HCT116 (cell line): ENCODE results near the gene OR4S2. TPM values are rescaled to one million over a fixed set of nuclear protein-coding genes. Genes with fewer than 3 reads are reported as not detected.

Experiments used
- ATAC-seq: fragments of 200-7000 bp; cut with Tn5 transposase; 2 replicates; pipeline ENCODE4 v1.9.1; 2020; ENCODE audit warnings: mild to moderate bottlenecking, moderate library complexity
- BruUV-seq: library from RNA; stranded (reverse); fragments of 400-500 nt; replicated peaks from 2 replicates; lab custom pipeline; 2021; lab: Mats Ljungman, UMichigan
- CTCF ChIA-PET: fragments of 300-600 bp; sonication (Branson Sonifier 250); formaldehyde crosslinking; loops from one replicate; lab custom pipeline; 2021; ENCODE audit warnings: antibody characterized with exemption; lab: Charles Lee
- POLR2A ChIA-PET: fragments of 300-600, 350-600 bp; sonication (Branson Sonifier 250); formaldehyde crosslinking; loops from one replicate; lab custom pipeline; 2021; ENCODE audit warnings: antibody characterized with exemption; lab: Charles Lee
- RAD21 ChIA-PET, 2 experiments: fragments of 300-600 bp; sonication (Branson Sonifier 250); formaldehyde crosslinking; loops; one replicate each; lab custom pipeline; 2023; ENCODE audit warnings: low total read pairs in 2 of 2; ENCODE audit not compliant: uncharacterized antibody in 2 of 2, unreplicated experiment in 2 of 2, low non-redundant PET in 1 of 2; lab: Charles Lee
- DNase-seq: peaks from one replicate; pipeline ENCODE4 v3.0.0-alpha.2; 2010; ENCODE audit warnings: low read depth, low spot score
- H2AFZ ChIP-seq: fragments of 200-600 bp; shearing (Covaris generic), sonication (generic); 2 replicates; pipeline ENCODE4 v1.6.1; 2017; ENCODE audit warnings: low read depth, mixed run types, mixed read lengths, antibody characterized with exemption, low read length; ENCODE audit not compliant: poor library complexity, severe bottlenecking
- H3K27ac ChIP-seq: 2 replicates; pipeline ENCODE4 v1.5.1; 2012; ENCODE audit warnings: low read depth, low read length
- H3K27me3 ChIP-seq: fragments of 200-600 bp; sonication (generic); 2 replicates; pipeline ENCODE4 v1.6.1; 2016; ENCODE audit warnings: mixed run types, low read length, mixed read lengths; ENCODE audit not compliant: insufficient read depth
- H3K36me3 ChIP-seq, 2 experiments: fragments of 200-500 bp in 1 of 2; fragments of 200-600 bp in 1 of 2; sonication (Bioruptor generic) in 1 of 2; sonication (generic) in 1 of 2; 2 replicates each; pipeline versions ENCODE4 v1.5.1 to v1.6.1; 2014 to 2016; ENCODE audit warnings: low read length in 2 of 2, inconsistent platforms in 1 of 2, mixed read lengths in 1 of 2, mixed run types in 1 of 2; ENCODE audit not compliant: insufficient read depth in 2 of 2, control insufficient read depth in 1 of 2
- H3K4me1 ChIP-seq, 2 experiments: fragments of 200-600 bp in 1 of 2; sonication (generic) in 1 of 2; 2 replicates each; pipeline versions ENCODE4 v1.5.1 to v1.6.1; 2012 to 2017; ENCODE audit warnings: low read length in 2 of 2, inconsistent platforms in 1 of 2, mild to moderate bottlenecking in 1 of 2, mixed read lengths in 1 of 2, mixed run types in 1 of 2, moderate library complexity in 1 of 2; ENCODE audit not compliant: insufficient read depth in 2 of 2, control insufficient read depth in 1 of 2
- H3K4me2 ChIP-seq: fragments of 200-600 bp; sonication (generic); 2 replicates; pipeline ENCODE4 v1.6.1; 2017; ENCODE audit warnings: mixed run types, low read length, mixed read lengths
- H3K4me3 ChIP-seq, 2 experiments: fragments of 200-600 bp in 1 of 2; sonication (generic) in 1 of 2; replicated peaks in 1 of 2; 2 replicates each; pipeline ENCODE4 v1.5.1; 2011 to 2016; ENCODE audit warnings: low read length in 2 of 2, control low read depth in 1 of 2, low read depth in 1 of 2, mild to moderate bottlenecking in 1 of 2, mixed read lengths in 1 of 2, mixed run types in 1 of 2
- H3K79me2 ChIP-seq: fragments of 200-600 bp; sonication (generic); 2 replicates; pipeline ENCODE4 v1.6.1; 2017; ENCODE audit warnings: mild to moderate bottlenecking, mixed run types, low read length, moderate library complexity, mixed read lengths; ENCODE audit not compliant: insufficient read depth
- H3K9ac ChIP-seq: fragments of 200-600 bp; sonication (generic); 2 replicates; pipeline ENCODE4 v1.6.1; 2016; ENCODE audit warnings: low read length, mixed read lengths
- H3K9me2 ChIP-seq: fragments of 200-600 bp; sonication (generic), shearing (Covaris generic); 2 replicates; pipeline ENCODE4 v1.6.1; 2017; ENCODE audit warnings: mixed run types, mild to moderate bottlenecking, moderate library complexity; ENCODE audit not compliant: insufficient read depth
- H3K9me3 ChIP-seq, 2 experiments: fragments of 200-500 bp in 1 of 2; fragments of 200-600 bp in 1 of 2; sonication (Bioruptor generic) in 1 of 2; sonication (generic) in 1 of 2; 2 replicates each; pipeline ENCODE4 v1.6.1; 2014 to 2017; ENCODE audit warnings: low read length in 2 of 2, mixed read lengths in 2 of 2, inconsistent platforms in 1 of 2, low read depth in 1 of 2, mild to moderate bottlenecking in 1 of 2, mixed run types in 1 of 2, moderate library complexity in 1 of 2; ENCODE audit not compliant: control insufficient read depth in 1 of 2, insufficient read depth in 1 of 2
- H4K20me1 ChIP-seq: fragments of 200-600 bp; sonication (generic), shearing (Covaris generic); 2 replicates; pipeline ENCODE4 v1.6.1; 2017; ENCODE audit warnings: mixed run types, mild to moderate bottlenecking, moderate library complexity; ENCODE audit not compliant: insufficient read depth
- CBX3 ChIP-seq: IDR thresholded peaks from 2 replicates; pipeline ENCODE4 v1.6.1; 2012; ENCODE audit warnings: low read depth
- CEBPB ChIP-seq: IDR thresholded peaks from 2 replicates; pipeline ENCODE4 v1.6.1; 2012; ENCODE audit warnings: low read depth
- EZH2phosphoT487 ChIP-seq: fragments of 200-600 bp; IDR thresholded peaks from 2 replicates; pipeline ENCODE4 v1.6.1; 2018; ENCODE audit warnings: antibody characterized with exemption, borderline replicate concordance
- FOSL1 ChIP-seq: IDR thresholded peaks from 2 replicates; pipeline ENCODE4 v1.6.1; 2012; ENCODE audit warnings: low read depth
- JUND ChIP-seq: IDR thresholded peaks from 2 replicates; pipeline ENCODE4 v1.6.1; 2012
- MAX ChIP-seq: IDR thresholded peaks from 2 replicates; pipeline ENCODE4 v1.6.1; 2012
- POLR2A ChIP-seq: IDR thresholded peaks from 2 replicates; pipeline ENCODE4 v1.7.0; 2011; ENCODE audit warnings: borderline replicate concordance; ENCODE audit not compliant: insufficient read depth, insufficient read length; ENCODE audit errors: extremely low read depth
- RAD21 ChIP-seq: IDR thresholded peaks from 2 replicates; pipeline ENCODE4 v1.6.1; 2012; ENCODE audit warnings: low read depth, mild to moderate bottlenecking
- SIN3A ChIP-seq: IDR thresholded peaks from 2 replicates; pipeline ENCODE4 v1.6.1; 2012; ENCODE audit warnings: low read depth
- SP1 ChIP-seq: IDR thresholded peaks from 2 replicates; pipeline ENCODE4 v1.6.1; 2012; ENCODE audit warnings: low read depth
- SRF ChIP-seq: IDR thresholded peaks from 2 replicates; pipeline ENCODE4 v1.6.1; 2012; ENCODE audit warnings: low read depth
- TCF7L2 ChIP-seq: IDR thresholded peaks from 2 replicates; pipeline ENCODE4 v1.7.0; 2011; ENCODE audit warnings: borderline replicate concordance, inconsistent platforms; ENCODE audit not compliant: insufficient read depth, insufficient read length; ENCODE audit errors: extremely low read depth
- ZFX ChIP-seq: fragments of 450-650 bp; IDR thresholded peaks from 2 replicates; pipeline ENCODE4 v1.6.1; 2017
- ZNF274 ChIP-seq: fragments of 200-500 bp; sonication (Bioruptor generic); IDR thresholded peaks from 2 replicates; pipeline ENCODE4 v1.6.1; 2014; ENCODE audit warnings: mild to moderate bottlenecking, low read depth, low read length, inconsistent platforms
- intact Hi-C: fragments of 100-400 bp; cut with micrococcal nuclease; formaldehyde crosslinking; loops from 2 replicates; pipeline ENCODE4 v1.10.0; 2022
- total RNA-seq: library from RNA; stranded (reverse); gene quantifications from one replicate; pipeline ENCODE4 v1.2.1, GENCODE V29; 2021; ENCODE audit not compliant: unreplicated experiment
- TF ChIP-seq, protein P1 (sequence below): IDR thresholded peaks from 2 replicates; pipeline ENCODE4 v1.6.1; 2012
- TF ChIP-seq, protein P2 (sequence below), 3 experiments: fragments of 200-600 bp in 1 of 3; sonication (generic) in 1 of 3; IDR thresholded peaks in 2 of 3; conservative IDR thresholded peaks in 1 of 3; 2 replicates each; pipeline ENCODE4 v1.5.1; 2012 to 2017; ENCODE audit warnings: low read depth in 2 of 3, low read length in 2 of 3, antibody characterized with exemption in 1 of 3, borderline replicate concordance in 1 of 3, control low read depth in 1 of 3, mild to moderate bottlenecking in 1 of 3, mixed read lengths in 1 of 3, mixed run types in 1 of 3, moderate library complexity in 1 of 3; ENCODE audit not compliant: insufficient read depth in 1 of 3

Gene OR4S2
- total RNA-seq, 1 experiment from 2014 or later, result not detected

DNA sequence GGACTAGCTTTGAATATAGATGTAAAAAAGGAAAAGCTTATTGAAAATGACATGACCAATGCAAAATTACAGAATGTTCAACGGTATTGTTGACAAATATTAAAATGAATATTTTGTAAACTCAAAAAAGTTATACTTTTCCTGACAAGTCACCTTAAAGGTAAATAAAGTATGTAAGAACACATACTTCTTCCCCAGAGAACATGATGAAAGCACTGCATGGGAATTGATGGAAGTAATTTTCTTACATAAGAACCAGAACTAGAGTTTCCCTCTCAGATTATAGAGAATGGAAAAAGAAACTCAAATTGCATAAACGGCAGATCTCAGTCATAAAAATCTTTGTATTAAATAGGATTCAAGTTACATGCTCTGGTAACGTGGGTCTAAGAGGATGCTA, 13.3 kb upstream of the OR4S2 start, which contains the start of gene OR4P4 (continued):
- TF ChIP-seq, protein P1, sequence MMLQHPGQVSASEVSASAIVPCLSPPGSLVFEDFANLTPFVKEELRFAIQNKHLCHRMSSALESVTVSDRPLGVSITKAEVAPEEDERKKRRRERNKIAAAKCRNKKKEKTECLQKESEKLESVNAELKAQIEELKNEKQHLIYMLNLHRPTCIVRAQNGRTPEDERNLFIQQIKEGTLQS, result no peak
- TF ChIP-seq RAD21, result no peak

- DNase-seq (no peak), ATAC-seq (no peak)
- intact Hi-C loops, result no loop called here
- H3K9ac ChIP-seq, result no peak overlapping the region
- TF ChIP-seq, protein P2, sequence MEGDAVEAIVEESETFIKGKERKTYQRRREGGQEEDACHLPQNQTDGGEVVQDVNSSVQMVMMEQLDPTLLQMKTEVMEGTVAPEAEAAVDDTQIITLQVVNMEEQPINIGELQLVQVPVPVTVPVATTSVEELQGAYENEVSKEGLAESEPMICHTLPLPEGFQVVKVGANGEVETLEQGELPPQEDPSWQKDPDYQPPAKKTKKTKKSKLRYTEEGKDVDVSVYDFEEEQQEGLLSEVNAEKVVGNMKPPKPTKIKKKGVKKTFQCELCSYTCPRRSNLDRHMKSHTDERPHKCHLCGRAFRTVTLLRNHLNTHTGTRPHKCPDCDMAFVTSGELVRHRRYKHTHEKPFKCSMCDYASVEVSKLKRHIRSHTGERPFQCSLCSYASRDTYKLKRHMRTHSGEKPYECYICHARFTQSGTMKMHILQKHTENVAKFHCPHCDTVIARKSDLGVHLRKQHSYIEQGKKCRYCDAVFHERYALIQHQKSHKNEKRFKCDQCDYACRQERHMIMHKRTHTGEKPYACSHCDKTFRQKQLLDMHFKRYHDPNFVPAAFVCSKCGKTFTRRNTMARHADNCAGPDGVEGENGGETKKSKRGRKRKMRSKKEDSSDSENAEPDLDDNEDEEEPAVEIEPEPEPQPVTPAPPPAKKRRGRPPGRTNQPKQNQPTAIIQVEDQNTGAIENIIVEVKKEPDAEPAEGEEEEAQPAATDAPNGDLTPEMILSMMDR (IDR thresholded peaks at IDR 0.05 in 2 of 3, conservative IDR thresholded peaks at IDR 0.05 in 1 of 3; ENCODE audit: borderline replicate concordance in 1 of 3, insufficient read depth in 1 of 3, low read depth in 2 of 3, low read length in 2 of 3), result no peak
- TF ChIP-seq POLR2A (no peak), TCF7L2 (no peak), SIN3A (no peak), ZNF274 (no peak), MAX (no peak), CBX3 (no peak), EZH2phosphoT487 (no peak), ZFX (no peak), RAD21 (no peak), FOSL1 (no peak), CEBPB (no peak), JUND (no peak), SRF (no peak), SP1 (no peak)
- TF ChIP-seq, protein P1, result no peak
- H2AFZ ChIP-seq, result no peak overlapping the region
- no peaks in the 10 kb centered on the region for H4K20me1 ChIP-seq
- ChIA-PET CTCF (no interaction called here), POLR2A (no interaction called here), RAD21 (no interaction called here)
- no peaks in the 10 kb centered on the region for H3K4me1 ChIP-seq
- H3K27me3 ChIP-seq, result no peaks in the 10 kb centered on the region
- H3K4me2 ChIP-seq, result no peak overlapping the region
- H3K4me3 ChIP-seq, result no peak overlapping the region
- H3K27ac ChIP-seq, result no peak overlapping the region
- no TSS peak for BruUV-seq
- H3K9me2 ChIP-seq, result no peaks in the 10 kb centered on the region
- H3K9me3 ChIP-seq, result peaks cover 11 to 38% of the 10 kb centered on the region in 2 experiments; a peak in 2 of 4 replicates
- H3K79me2 ChIP-seq, result no peaks in the 10 kb centered on the region
- no peaks in the 10 kb centered on the region for H3K36me3 ChIP-seq
Observed at GRCh38 chr11:55652560-55652959, 4.4 kb downstream of the OR4S2 start.
